Suprapubic skin (tissue), 3 donors: Measurements from ENCODE around the gene OSBPL2.

Source experiments
- CTCF ChIP-seq, 2 donors: fragments of 200-600 bp in 1 of 2; fragments of 450-650 bp in 1 of 2; sonication (generic) in 1 of 2; IDR thresholded peaks; one replicate each; pipeline ENCODE4 v1.5.1; 2016 to 2019; ENCODE audit warnings: antibody characterized with exemption in 2 of 2, mild to moderate bottlenecking in 1 of 2, moderate library complexity in 1 of 2
- POLR2A ChIP-seq, 2 donors: fragments of 450-650 bp; IDR thresholded peaks; one replicate each; pipeline ENCODE4 v1.6.1; 2017; ENCODE audit warnings: antibody characterized with exemption in 2 of 2, mild to moderate bottlenecking in 2 of 2, moderate library complexity in 2 of 2

- TF ChIP-seq CTCF (IDR thresholded peaks at IDR 0.05) = no peak
- no peak for TF ChIP-seq POLR2A (IDR thresholded peaks at IDR 0.05)
Observed at GRCh38 chr20:62332421-62332820, 94.1 kb downstream of the OSBPL2 start.
